KMS-11 (cell line): ENCODE results near the gene AARS2.

ENCODE experiments used
- H2AFZ ChIP-seq: fragments of 200-600 bp; sonication (generic); 2 replicates; pipeline ENCODE4 v1.6.1; 2016; ENCODE audit warnings: antibody characterized with exemption, mixed run types, low read depth
- H3K27ac ChIP-seq: fragments of 200-600 bp; sonication (generic); 2 replicates; pipeline ENCODE4 v1.6.1; 2016; ENCODE audit warnings: mild to moderate bottlenecking, mixed run types
- H3K27me3 ChIP-seq: fragments of 200-600 bp; sonication (generic); 2 replicates; pipeline ENCODE4 v1.6.1; 2017; ENCODE audit warnings: mild to moderate bottlenecking, low read depth, mixed run types, moderate library complexity; ENCODE audit not compliant: insufficient read depth
- H3K36me3 ChIP-seq: fragments of 200-600 bp; sonication (generic); 2 replicates; pipeline ENCODE4 v1.6.1; 2017; ENCODE audit warnings: mild to moderate bottlenecking, mixed run types; ENCODE audit not compliant: insufficient read depth
- H3K4me1 ChIP-seq: fragments of 200-600 bp; sonication (generic); 2 replicates; pipeline ENCODE4 v1.6.1; 2016; ENCODE audit warnings: mild to moderate bottlenecking, low read depth, mixed run types; ENCODE audit not compliant: poor library complexity, severe bottlenecking
- H3K4me2 ChIP-seq: fragments of 200-600 bp; sonication (generic); 2 replicates; pipeline ENCODE4 v1.7.0; 2016; ENCODE audit warnings: mild to moderate bottlenecking, mixed run types
- H3K4me3 ChIP-seq: fragments of 200-600 bp; sonication (generic); IDR thresholded peaks from 2 replicates; pipeline ENCODE4 v1.6.1; 2017; ENCODE audit warnings: low read depth, low read length, mixed read lengths; ENCODE audit not compliant: insufficient read depth
- H3K79me2 ChIP-seq: fragments of 200-600 bp; sonication (generic); 2 replicates; pipeline ENCODE4 v1.6.1; 2016; ENCODE audit warnings: low read depth, mixed run types; ENCODE audit not compliant: insufficient read depth
- H3K9ac ChIP-seq: fragments of 200-600 bp; sonication (generic); 2 replicates; pipeline ENCODE4 v1.6.1; 2016; ENCODE audit warnings: mild to moderate bottlenecking, mixed run types
- H4K20me1 ChIP-seq: fragments of 200-600 bp; sonication (generic); 2 replicates; pipeline ENCODE4 v1.6.1; 2016; ENCODE audit warnings: mild to moderate bottlenecking, mixed run types; ENCODE audit not compliant: insufficient read depth
- TF ChIP-seq, protein P1 (sequence below): fragments of 200-600 bp; sonication (generic); conservative IDR thresholded peaks from 2 replicates; pipeline ENCODE4 v1.6.1; 2017; ENCODE audit warnings: low read depth, mild to moderate bottlenecking, antibody characterized with exemption, low read length, moderate library complexity, mixed read lengths

The AARS2 gene

DNA sequence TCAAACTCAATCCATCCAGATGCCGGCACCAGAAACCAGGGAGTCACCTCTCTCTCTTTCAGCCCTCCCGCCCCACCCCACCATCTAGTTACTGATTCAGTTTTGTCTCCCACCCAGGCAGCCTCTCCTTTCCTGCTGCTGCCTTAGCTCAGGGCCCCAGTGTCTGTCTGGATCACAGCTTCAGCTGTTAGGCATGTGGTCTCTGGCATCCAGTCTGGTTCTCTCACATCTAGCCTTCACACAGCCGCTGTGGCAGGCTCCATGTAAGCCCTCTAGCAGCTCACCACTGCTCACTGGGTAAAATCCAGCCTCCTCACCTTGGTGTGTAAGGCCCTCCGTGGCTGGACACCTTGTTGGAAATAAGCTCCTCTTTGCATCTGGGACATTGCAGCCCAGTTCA is 21.3 kb downstream of the AARS2 start:
- Histone ChIP-seq H3K4me1 (no peaks in the 10 kb centered on the region), H3K27me3 (peaks cover 60% of the 10 kb centered on the region), H3K27ac (no peak overlapping the region), H3K9ac (no peak overlapping the region), H4K20me1 (no peaks in the 10 kb centered on the region), H2AFZ (no peak overlapping the region), H3K4me2 (no peak overlapping the region), H3K79me2 (no peaks in the 10 kb centered on the region), H3K36me3 (no peaks in the 10 kb centered on the region), H3K4me3 (no peak overlapping the region)
- TF ChIP-seq, protein P1, sequence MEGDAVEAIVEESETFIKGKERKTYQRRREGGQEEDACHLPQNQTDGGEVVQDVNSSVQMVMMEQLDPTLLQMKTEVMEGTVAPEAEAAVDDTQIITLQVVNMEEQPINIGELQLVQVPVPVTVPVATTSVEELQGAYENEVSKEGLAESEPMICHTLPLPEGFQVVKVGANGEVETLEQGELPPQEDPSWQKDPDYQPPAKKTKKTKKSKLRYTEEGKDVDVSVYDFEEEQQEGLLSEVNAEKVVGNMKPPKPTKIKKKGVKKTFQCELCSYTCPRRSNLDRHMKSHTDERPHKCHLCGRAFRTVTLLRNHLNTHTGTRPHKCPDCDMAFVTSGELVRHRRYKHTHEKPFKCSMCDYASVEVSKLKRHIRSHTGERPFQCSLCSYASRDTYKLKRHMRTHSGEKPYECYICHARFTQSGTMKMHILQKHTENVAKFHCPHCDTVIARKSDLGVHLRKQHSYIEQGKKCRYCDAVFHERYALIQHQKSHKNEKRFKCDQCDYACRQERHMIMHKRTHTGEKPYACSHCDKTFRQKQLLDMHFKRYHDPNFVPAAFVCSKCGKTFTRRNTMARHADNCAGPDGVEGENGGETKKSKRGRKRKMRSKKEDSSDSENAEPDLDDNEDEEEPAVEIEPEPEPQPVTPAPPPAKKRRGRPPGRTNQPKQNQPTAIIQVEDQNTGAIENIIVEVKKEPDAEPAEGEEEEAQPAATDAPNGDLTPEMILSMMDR, result no peak

DNA sequence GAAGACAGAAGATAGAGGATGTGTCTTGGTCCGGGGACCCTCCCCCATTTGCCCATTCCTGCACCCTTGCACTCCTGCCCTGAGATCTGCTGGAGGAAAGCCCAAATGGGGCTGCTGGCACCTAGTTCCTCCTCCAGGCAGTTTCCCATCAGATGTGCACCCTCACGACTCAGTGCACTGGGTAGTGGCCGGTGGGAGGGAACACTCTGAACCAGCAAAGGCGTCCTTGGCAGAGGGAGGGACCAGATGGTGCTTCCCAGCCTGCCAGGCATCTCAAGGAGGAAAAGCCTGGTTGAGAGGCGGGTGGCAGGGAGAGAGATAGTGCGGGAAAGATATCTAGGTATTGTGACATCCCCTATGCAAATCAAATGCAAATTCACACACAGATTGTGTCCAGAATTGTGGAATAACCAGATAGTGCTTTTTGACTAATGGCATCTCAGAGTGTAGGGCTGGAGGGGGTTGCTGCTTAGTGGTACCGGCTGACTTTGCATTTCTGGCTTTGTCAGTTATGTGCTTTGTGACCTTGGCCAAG is 23.4 kb downstream of the AARS2 start:
- Histone ChIP-seq H3K27ac (no peak overlapping the region), H3K27me3 (peaks cover 72% of the 10 kb centered on the region), H3K4me1 (no peaks in the 10 kb centered on the region), H3K4me2 (no peak overlapping the region), H2AFZ (no peak overlapping the region), H3K36me3 (no peaks in the 10 kb centered on the region), H3K4me3 (no peak overlapping the region), H4K20me1 (no peaks in the 10 kb centered on the region), H3K79me2 (no peaks in the 10 kb centered on the region), H3K9ac (no peak overlapping the region)
- TF ChIP-seq, protein P1, result no peak

DNA sequence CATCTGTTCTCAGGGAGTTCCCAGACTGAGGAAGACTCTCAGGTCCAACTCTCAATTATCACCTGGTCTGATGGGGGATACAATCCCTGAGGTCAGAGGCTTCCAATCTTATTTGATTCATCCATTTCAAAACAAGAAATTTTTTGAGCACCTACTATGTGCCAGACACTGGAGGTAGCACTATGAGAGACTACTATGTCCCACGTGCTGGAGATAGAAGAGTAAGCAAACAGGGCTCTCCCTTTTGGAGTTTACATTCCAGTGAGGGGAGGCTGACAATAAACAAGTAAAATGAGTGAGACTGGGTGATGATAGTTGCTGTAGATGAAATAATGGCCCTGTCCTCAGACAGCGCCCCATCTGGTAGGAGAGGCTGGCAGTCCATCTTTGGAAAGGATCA is 26.4 kb downstream of the AARS2 start:
- H3K4me3 ChIP-seq, result no peak overlapping the region
- H3K4me2 ChIP-seq, result no peak overlapping the region
- H3K27me3 ChIP-seq, result peaks cover 82% of the 10 kb centered on the region
- H3K36me3 ChIP-seq, result no peaks in the 10 kb centered on the region
- H3K27ac ChIP-seq, result no peak overlapping the region
- no peak overlapping the region for H3K9ac ChIP-seq
- no peaks in the 10 kb centered on the region for H3K4me1 ChIP-seq
- no peaks in the 10 kb centered on the region for H3K79me2 ChIP-seq
- no peaks in the 10 kb centered on the region for H4K20me1 ChIP-seq
- no peak overlapping the region for H2AFZ ChIP-seq
- TF ChIP-seq, protein P1, result no peak

DNA sequence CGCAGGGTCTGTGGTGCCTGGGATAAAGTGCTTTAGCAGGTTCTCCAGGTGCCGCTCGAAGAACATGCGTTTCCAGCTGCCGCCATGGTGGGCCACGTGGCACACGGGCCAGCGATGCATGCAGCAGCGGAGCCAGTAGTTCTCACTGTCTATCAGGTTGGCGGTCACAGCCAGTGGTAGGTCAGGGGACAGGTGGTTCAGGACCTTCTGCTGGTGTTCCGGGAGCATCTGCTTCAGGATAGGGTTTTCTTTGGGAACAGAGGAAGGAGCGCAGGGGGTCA is 26.9 kb downstream of the AARS2 start:
- no peaks in the 10 kb centered on the region for H3K79me2 ChIP-seq
- TF ChIP-seq, protein P1, result no peak
- H3K27me3 ChIP-seq, result peaks cover 76% of the 10 kb centered on the region
- no peak overlapping the region for H3K27ac ChIP-seq
- H3K4me2 ChIP-seq, result no peak overlapping the region
- no peak overlapping the region for H2AFZ ChIP-seq
- no peak overlapping the region for H3K4me3 ChIP-seq
- no peak overlapping the region for H3K9ac ChIP-seq
- no peaks in the 10 kb centered on the region for H3K4me1 ChIP-seq
- H4K20me1 ChIP-seq, result no peaks in the 10 kb centered on the region
- no peaks in the 10 kb centered on the region for H3K36me3 ChIP-seq
